Suppressor macrophage treated with lipopolysaccharide for 4 hours (primary cell): ENCODE results near the gene PHF12.
"Not testable (repeated sequence)": the region's sequence is repeated elsewhere in the genome, so short reads cannot be mapped to it uniquely, and the experiment has no call there.

Source experiments
- DNase-seq: peaks from one replicate; pipeline ENCODE4 v3.0.0-alpha.2; 2020

The PHF12 gene

DNA sequence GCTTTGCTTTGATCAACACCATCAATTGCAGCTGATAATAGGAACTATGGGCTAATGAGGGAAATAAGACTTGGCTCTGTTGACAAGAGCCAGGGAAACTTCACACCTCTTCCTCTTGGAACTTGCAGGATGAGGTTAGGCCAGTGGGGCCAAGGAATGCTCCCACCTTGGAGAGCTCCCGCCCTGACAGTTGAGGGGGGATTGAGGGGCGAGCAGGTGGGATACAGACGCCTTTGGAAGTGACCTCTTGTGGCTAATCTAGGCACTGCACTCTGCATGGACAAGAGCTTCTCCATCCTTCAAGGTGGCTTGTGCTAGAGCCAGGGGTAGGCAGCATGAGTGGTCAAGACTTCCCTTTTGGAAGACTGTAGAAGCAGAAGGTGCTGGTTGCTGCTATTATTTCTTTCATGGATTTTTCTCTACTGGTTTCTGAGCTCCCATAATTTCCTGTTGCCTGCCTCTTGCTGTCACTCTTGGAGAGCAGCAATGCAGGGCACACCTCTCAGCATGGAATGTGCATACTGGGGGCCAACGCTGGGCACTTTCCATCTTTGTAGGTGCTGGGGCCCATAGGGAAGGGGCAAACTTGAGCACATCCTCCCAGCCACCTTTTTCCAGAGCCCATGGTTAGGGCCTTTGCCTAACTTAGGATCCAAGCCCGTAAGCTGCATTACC is 2.3 kb upstream of the PHF12 start:
- DNase-seq, result no peak

DNA sequence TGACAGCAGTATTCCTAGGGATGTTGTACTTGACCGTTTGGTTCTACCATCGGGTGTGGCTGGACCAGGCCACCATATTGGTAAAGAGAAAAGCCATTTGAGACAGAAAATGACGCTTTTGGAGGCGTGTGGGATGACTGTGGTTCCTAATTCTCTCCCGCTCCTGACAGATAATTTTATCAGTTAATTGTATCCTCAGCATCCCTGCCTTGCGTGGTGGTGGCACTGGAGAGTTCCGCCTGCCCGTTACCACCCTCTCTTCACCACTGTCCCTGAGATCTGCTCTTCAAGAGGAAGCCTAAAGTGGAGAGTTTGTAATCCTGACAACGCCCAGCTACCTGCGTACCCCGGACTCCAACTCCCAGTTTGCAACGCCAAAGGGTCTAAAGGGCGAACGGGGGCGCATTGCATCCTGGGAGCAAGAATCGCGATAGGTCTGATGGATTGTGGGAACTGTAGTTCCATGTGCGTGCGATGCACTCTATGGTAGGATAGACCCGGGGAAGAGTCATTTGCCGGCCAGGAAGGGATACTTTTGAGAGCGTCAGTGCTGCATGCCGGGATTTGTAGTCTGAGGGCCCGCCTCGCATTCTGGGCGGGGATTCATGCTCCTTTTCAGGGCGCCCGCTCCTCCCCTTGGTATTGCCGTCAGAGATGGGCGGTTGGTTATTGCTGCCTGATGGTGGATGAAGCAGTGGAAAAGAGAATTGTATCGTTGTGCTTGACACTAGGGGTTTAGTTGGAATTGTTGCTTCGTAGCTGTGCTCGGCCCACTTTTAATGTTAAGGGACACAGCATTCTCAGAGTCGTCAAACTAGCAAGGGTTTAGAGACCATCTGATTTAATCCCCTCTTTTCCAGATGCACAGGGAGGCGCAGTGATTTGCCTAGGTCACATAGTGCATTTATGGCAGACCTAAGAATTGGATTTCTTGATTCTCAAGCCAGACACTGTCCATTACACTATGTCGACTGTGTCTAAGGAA is 965 bp upstream of the PHF12 start:
- peak; percentile 99 for DNase-seq

- DNase-seq, result no peak
These were observed 428 bp downstream of the PHF12 start for GRCh38 chr17:28950752-28951427.

DNA sequence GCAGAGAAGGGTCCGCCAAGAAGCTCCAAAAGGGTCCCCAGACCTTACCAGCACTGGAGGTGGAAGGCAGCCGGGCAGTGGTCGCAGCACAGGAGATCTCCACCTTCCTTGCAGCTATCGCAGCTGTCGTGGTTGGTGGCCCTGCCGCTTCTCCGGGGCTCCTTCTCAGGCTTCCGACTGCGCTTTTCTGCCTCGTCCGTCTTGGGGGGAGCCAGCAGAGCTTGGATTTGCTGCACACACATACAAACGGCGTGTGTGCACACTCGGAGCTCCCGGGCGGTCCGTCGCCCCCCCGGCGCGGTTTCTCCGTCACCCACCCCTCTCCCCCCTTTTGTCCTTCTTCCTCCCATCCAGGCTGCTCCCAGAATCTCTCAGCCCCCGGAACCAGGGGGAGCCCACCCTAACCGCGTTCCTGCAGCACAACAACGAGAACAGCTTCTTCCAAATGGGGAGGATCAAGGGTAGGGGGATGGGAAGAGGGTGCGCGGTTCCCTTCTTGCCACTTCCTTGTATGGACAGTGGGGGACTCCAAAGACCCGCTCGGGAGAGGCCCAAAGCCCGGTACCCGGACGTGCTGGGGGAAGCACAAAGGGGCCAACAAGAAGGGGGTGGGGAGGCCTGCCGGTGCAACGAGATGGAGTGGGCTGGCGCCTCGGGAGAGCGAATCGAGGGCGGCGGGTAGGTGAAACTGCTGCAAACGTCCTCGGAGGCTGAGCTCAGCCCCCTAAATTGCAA is 1.1 kb downstream of the PHF12 start:
- peak; percentile 53 for DNase-seq

DNA sequence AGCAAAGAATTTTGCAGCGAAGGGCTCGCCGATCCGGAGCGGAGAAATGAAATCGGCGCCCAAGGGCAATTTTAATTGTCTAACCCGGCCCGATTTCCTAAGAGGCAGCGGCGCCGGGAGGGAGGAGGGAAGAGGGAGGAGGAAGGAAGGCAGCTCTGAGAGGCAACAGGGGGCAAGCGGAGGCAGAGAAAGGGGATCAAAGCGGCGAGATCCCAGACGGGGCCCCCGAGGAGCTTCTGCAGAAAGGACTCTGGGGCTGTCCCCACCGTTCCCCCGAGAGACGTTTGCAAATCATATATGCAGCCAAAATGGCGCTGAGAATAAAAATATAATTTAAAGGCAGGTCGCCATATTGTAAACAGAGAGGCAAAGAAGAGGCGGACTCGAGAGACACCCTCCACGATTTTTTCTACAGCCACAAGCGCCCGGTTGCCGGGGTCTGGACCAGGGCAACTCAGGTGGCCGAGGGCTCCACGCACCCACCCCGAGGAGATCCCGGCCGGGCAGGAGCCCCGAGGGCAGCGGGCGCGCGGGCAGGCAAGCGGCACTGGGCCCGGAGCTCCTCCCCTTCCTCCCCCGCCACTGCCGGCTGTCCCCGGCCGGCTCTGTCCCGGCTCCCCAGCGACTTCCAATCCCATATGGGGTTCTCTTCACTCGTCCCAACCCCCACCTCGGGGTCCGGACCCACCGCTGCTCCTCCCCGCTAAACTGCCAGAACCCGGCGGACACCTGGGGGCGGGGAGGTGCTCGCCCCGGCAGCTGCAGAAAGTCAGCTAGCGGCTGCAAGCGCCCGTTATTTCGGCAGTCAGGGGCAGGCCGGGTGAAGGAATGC is 1.9 kb downstream of the PHF12 start:
- peak; percentile 65 for DNase-seq

GRCh38 chr17:28948873-28949184 is 2.5 kb downstream of the PHF12 start:
- DNase-seq, result no peak

DNA sequence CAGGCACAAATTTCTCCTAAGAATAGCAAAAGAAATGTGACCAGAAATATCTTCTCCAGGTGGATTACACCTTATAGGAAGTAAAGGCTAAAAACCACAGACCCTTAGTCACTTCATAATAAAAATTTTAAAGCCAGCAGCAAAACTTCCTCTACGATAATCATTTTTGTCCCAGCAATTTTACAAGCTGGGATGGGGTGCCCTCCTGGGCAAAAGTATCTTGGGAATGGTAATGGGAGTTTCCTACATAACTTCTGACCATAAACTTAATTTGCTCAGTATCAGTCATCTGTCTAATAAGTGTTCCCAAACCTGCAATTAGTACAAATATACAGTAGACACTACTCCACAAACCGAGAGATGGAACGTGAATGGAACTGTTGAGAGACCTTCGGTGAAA is 3.0 kb downstream of the PHF12 start:
- no peak for DNase-seq

DNA sequence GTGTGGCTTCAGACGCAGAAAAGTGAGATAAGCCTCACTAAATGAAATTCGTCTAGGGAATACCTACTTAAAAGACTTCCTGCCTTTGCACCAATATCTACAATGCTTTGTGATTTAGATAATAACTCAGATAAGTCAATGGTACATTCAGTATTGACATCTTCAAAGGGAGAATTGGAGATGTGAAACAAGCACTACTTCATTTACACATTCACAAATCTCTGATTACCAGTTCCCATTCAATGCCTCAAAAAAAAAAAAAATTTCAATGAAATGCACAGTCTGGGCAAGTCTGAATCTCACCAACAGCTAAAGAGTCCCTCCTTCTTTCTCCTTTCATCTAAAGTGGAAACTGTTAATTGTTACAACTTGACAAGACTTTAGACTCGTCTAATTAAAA is 3.7 kb downstream of the PHF12 start:
- DNase-seq, result no peak

DNA sequence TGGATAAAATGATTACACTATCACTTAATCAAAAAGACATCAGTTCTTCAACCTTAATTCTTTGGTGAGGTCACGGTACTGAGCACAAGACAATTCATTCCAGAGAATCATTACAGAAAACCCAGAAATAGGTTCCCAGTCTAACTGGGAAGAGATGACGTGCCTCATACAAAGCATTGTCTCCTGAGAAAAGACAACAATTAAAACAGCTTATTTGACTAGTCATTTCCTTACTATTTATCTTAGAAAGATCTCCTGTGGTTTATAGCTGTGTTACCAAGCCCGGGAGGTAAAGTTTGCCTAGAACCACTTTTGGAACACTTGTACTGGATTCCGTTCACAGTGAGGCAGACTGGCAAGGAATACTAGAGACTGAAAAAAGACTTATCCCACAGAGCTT is 5.1 kb downstream of the PHF12 start:
- DNase-seq, result no peak

- DNase-seq, result no peak
These were observed 6.2 kb downstream of the PHF12 start for GRCh38 chr17:28944862-28945741.

DNA sequence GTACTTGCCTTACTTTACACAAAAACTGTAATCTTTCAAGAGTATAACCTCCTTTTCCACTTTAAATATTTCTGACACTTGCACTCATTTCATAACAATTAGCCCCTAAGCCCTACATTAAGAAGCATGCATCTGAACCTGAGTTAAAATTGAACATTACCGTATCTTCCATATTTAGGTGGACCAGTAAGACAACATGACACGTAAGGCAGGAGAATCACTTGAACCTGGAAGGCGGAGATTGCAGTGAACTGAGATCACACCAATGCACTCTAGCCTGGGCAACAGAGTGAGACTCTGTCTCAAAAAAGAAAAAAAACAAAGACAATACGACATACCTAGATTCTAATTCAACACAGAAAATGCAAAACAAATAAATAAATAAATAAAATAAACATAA is 7.0 kb downstream of the PHF12 start:
- no peak for DNase-seq

- DNase-seq, result no peak
These were observed 8.4 kb downstream of the PHF12 start for GRCh38 chr17:28942925-28943324.

- DNase-seq, result no peak
These were observed 10.1 kb downstream of the PHF12 start for GRCh38 chr17:28941251-28941650.

DNA sequence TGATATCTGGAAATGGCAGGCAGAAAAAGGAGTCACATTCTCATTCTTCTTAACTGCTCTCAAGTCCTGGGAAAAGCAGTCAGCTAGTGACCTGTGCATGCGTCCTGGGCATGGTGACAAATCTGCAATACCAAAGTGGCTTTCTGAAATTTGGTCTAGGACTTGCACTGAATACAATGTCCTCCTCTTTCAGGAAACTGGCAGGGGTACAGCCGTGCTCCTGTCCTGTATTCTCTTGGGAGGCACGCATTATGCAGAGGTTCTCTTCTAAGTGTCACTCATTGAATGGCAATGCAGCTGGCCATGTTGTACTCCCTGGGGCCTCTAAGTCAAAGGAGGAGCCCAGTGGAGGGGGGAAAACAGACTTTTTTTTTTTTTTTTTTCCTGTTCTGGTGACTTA is 10.6 kb downstream of the PHF12 start:
- DNase-seq, result no peak

DNA sequence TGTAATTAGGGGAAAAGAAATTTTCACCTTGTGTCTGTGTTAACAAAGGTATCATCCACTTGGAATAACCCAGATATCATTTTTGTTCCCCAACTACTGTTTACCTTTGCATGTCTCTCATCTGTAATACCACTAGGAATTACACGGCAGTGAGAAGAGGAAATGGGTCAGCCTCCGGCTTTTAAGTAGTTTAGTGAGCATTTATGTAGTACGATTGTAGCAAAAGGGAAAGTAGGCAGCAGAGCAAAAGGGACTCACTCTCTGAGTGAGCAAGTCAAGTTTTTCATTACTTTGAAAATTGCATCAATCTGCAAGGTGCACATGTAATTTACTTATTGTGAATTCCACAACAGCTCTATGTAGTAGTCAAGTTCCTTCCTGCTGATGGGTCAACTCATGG is 11.2 kb downstream of the PHF12 start:
- no peak for DNase-seq

DNA sequence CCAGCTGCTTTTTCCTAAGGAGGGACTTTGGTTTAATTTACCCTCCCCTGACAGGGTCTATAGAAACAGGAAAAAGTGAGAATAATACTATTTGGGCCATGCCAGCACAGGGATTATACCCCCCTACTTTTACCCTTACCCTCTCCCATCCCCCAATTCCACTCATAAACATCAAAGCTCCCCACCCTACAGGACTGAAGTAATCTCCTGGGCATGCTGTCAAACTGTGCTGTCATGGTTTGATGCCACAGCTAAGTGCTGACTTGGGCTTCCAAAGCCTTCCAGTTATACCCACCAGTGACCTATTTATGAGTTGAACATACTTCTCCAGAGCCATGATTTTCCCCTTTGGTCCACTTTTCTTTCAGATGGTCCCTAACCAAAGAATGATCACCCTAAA is 12.8 kb downstream of the PHF12 start:
- no peak for DNase-seq

GRCh38 chr17:28937044-28937729 is 14.1 kb downstream of the PHF12 start:
- DNase-seq, result peak; percentile 66

DNA sequence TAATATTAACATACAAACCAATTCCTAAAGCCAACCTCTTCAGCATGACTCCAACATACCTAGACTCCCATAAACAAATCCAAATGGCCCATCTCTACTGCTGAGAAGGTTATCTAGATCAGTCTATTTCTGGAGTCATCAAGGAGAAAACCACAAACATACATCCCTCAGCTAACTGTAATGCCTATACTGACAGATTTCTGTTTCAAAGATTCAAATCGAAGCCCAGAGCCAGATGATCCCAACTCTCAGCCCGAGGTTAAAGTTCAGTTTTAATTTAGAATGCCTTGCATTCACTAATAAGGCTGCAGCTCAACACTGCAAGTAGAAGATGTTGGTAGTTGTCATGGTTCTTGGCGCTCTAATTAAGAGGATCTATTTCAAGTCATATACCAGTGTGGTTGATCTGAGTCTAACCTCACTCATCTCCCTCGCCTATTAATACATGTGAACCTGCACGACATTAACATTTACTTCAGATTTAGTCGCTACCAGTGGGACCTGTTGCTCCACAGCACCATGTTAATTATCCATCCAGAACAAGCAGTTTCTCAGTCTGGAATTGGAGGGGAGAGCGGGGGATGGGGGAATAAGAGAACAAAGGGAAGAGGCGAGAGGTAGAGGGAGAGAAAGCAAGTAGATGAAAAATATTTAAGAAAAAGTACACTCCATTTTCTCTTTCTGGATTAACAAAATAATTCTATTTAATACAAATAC is 15.4 kb downstream of the PHF12 start:
- DNase-seq, result no peak

DNA sequence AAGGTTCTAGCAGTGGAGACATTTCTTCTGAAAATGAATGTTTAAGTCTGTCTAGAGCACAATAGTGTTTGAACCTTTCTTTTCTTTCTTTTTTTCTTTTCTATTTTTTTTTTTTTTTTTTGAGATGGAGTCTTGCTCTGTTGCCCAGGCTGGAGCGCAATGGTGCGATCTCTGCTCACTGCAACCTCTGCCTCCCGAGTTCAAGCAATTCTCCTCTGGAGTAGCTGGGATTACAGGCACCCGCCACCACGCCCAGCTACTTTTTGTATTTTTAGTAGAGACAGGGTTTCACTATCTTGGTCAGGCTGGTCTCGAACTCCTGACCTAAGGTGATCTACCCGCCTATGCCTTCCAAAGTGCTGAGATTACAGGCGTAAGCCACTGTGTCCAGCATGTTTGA is 16.8 kb downstream of the PHF12 start:
- not testable (repeated sequence) for DNase-seq

GRCh38 chr17:28929787-28930186 is 21.5 kb downstream of the PHF12 start:
- DNase-seq, result no peak
